Panc1 (cell line): Measurements from ENCODE around the gene TBX20. TPM values are rescaled to one million over a fixed set of nuclear protein-coding genes. Genes with fewer than 3 reads are reported as not detected.

ENCODE experiments used
- total RNA-seq: library from RNA; stranded (reverse); gene quantifications from one replicate; pipeline ENCODE4 v1.2.1, GENCODE V29; 2021; ENCODE audit not compliant: unreplicated experiment

The TBX20 gene
- total RNA-seq, 1 experiment from 2014 or later: not detected

Other genes starting within 250 kb of the TBX20 start
- 103 TPM for gene DPY19L1, start 216.6 kb downstream of the TBX20 start, total RNA-seq